Measurements from ENCODE around the gene MAST3. TPM values are rescaled to one million over a fixed set of nuclear protein-coding genes. Genes with fewer than 3 reads are reported as not detected.

MAST3 gene
- total and polyA plus RNA-seq, 2 donors (not counting 3 experiments of a cell fraction or from before 2014, with no cell fraction given): 1.5 to 2.7 TPM

DNA sequence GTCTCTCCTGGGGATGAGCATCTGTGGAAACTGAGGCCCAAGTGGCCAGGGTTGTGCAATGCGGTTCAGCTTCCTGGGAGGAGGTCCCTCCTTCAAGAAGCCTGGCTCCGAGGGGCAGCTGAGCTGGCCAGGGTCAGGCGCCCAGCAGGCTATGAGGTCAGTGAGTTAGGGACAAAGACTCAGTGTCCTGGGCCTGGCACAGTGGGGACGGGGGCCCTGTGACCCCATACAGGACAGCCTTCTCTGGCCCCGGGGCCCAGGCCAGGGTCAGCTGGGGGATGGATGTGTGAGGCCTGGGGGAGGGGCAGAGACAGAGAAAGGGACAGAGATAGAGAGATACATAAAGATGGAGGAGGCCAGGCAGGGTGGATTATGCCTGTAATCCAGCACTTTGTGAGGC is 7.9 kb upstream of the MAST3 start:
- CTCF ChIA-PET: no interaction called here
- no peak overlapping the region for H3K27ac ChIP-seq (ENCODE audit: insufficient read depth, low read depth, low read length)
- no peaks in the 10 kb centered on the region for H3K79me2 ChIP-seq (ENCODE audit: control insufficient read depth, insufficient read depth, low read length)
- POLR2A ChIA-PET: interaction anchor here (0.7 kb wide), 1 partner anchor 328 kb away, joined by 5 read pairs; no protein-coding TSS in a partner anchor
- no peak overlapping the region for H3K9ac ChIP-seq (replicated peaks; ENCODE audit: extremely low read depth, insufficient read depth, low read length)
- no peak overlapping the region for H3K4me2 ChIP-seq (ENCODE audit: insufficient read depth, low read length)
- BruUV-seq (replicated peaks): no TSS peak
- no peak for TF ChIP-seq POLR2AphosphoS5 (IDR thresholded peaks at IDR 0.05; ENCODE audit: insufficient read depth, low read depth, low read length)
- TF ChIP-seq CTCF (IDR thresholded peaks at IDR 0.05; ENCODE audit: extremely low read depth in 1 of 2, insufficient read depth in 1 of 2, low read depth in 1 of 2, low read length in 2 of 2): no peak
- TF ChIP-seq JUN (IDR thresholded peaks at IDR 0.05; ENCODE audit: borderline replicate concordance, insufficient read depth, insufficient read length, low read depth): no peak
- no peak for TF ChIP-seq FOS (IDR thresholded peaks at IDR 0.05; ENCODE audit: borderline replicate concordance, insufficient read depth, low read length)
- TF ChIP-seq POLR2A (IDR thresholded peaks at IDR 0.05; ENCODE audit: low read depth, low read length): no peak
- TF ChIP-seq GATA2 (IDR thresholded peaks at IDR 0.05; ENCODE audit: insufficient read depth, insufficient read length, low read depth, low read length): no peak
- no peak for TF ChIP-seq MYC (IDR thresholded peaks at IDR 0.05; ENCODE audit: low read depth, low read length)
- TF ChIP-seq EZH2 (IDR thresholded peaks at IDR 0.05; ENCODE audit: borderline replicate concordance, low read depth, low read length, severe bottlenecking): no peak
- intact Hi-C loops (cut with micrococcal nuclease) (no loop called here), dilution Hi-C loops (cut with MboI; ENCODE audit: extremely low pct_ligation_motif_present, low sequenced_read_pairs) (no loop called here)
- FAIRE-seq (no peak), DNase-seq (ENCODE audit: low read depth, low spot score) (no peak)
- no peaks in the 10 kb centered on the region for H3K9me3 ChIP-seq (replicated peaks; ENCODE audit: control insufficient read depth, insufficient read depth, low read length)
- peaks cover 0 to 3% of the 10 kb centered on the region in 2 experiments for H3K27me3 ChIP-seq (ENCODE audit: control insufficient read depth in 2 of 2, insufficient read depth in 2 of 2, low read length in 2 of 2)
- no peaks in the 10 kb centered on the region for H4K20me1 ChIP-seq (replicated peaks; ENCODE audit: control insufficient read depth, extremely low read depth, insufficient read depth, low read length)
- no peaks in the 10 kb centered on the region for H3K36me3 ChIP-seq (ENCODE audit: control insufficient read depth in 2 of 2, extremely low read depth in 1 of 2, insufficient read depth in 2 of 2, low read length in 2 of 2)
- H2AFZ ChIP-seq (ENCODE audit: low read depth, low read length): no peak overlapping the region
- no peaks in the 10 kb centered on the region for H3K4me1 ChIP-seq (ENCODE audit: control insufficient read depth, extremely low read depth, insufficient read depth, low read length)
- no peaks in the 10 kb centered on the region for H3K9me1 ChIP-seq (replicated peaks; ENCODE audit: control insufficient read depth, extremely low read depth, insufficient read depth, low read length)
- H3K4me3 ChIP-seq (replicated peaks in 1 of 3; ENCODE audit: insufficient read depth in 1 of 3, low read depth in 1 of 3, low read length in 3 of 3): no peak overlapping the region

All from endothelial cell of umbilical vein (primary cell).